HG02870 (cell line): ENCODE data around the gene PHKB.
"Not testable (repeated sequence)": the region's sequence is repeated elsewhere in the genome, so short reads cannot be mapped to it uniquely, and the experiment has no call there.

Source experiments
- ATAC-seq: cut with Tn5 transposase; IDR thresholded peaks from one replicate; pipeline ENCODE4 v1.9.1; 2021; ENCODE audit warnings: mild to moderate bottlenecking, moderate library complexity; ENCODE audit not compliant: unreplicated experiment

PHKB gene

DNA sequence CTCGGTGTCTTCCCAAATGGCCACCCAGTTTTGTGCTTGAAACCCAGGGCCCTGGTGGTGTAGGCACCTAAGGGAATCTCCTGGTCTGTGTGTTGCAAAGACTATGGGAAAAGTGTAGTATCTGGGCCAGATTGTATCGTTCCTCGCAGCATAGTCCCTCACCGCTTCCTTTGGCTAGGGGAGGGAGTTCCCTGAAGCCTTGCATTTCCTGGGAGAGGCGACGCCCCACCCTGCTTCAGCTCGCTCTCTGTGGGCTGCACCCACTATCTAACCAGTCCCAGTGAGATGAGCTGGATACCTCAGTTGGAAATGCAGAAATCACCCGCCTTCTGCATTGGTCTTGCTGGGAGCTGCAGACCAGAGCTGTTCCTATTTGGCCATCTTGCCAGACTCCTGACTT, 93.5 kb downstream of the PHKB start:
- not testable (repeated sequence) for ATAC-seq

DNA sequence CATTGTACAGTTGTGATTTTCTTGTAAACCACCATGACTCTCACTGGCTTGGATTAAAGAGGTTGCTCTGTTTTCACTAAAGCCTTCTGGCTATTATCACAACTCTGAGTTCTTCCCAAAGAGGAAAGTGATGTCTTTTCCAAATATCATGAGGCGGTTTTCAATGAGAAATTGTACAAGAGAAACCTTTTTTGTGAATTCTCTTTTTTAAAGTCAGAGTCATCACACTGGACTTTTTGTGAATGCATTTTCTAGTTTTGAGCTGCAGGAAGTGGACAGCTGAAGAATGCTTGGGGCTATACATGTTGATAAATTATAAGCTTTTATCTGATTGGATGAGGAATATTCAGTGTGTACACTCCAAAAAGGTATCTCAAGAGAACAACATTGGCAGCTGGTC, 100.2 kb downstream of the PHKB start:
- no peak for ATAC-seq

DNA sequence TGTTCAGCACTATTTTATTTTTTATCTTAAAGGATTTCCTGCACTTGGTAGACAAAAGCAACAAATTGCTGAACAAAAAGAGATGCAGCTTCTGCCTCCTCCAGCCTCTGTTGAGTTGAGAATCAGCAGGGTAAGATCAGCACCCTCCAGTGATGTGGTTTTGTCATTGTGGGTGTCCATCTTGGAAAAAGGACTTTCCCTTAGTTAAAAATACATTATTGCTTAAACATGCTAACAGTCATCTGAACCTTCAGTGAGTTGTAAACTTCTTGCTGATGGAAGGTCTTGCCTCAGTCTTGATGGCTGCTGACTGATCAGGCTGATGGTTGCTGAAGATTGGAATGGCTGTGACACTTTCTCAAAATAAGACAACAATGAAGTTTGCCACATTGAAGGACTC, 101.2 kb downstream of the PHKB start:
- ATAC-seq: no peak

- ATAC-seq: no peak
Observed at GRCh38 chr16:47565454-47565853, 104.3 kb downstream of the PHKB start.

DNA sequence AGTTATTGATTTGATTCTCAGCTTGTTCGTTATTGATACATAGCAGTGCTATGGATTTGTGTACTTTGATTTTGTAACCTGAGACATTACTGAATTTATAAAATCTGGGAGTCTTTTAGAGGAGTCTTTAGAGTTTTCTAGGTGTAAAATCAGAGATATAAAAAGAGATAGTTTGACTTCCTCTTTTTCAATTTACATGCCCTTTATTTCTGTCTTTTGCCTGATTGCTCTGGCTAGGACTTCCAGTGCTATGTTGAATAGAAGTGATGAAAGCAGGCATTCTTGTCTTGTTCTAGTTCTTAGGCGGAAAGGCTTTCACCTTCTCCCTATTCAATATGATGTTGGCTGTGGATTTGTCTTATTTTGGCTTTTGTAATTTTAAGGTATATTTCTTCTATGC, 106.2 kb downstream of the PHKB start:
- no peak for ATAC-seq

DNA sequence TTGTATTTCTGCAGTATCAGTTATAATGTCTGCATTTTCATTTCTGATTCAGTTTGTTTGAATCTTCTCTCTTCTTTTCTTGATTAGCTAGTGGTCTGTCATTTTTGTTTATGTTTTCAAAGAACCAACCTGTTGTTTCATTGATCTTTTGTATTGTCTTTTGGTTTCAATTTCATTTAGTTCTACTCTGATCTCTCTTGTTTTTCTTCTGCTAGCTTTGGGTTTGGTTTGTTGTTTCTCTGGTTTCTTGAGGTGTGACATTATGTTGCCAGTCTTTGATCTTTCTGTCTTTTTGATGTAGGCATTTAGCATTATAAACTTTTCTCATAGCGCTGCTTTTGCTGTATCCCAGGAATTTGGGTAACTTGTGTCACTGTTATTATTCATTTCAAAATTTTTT, 107.2 kb downstream of the PHKB start:
- ATAC-seq: no peak

GRCh38 chr16:47571049-47571448, 109.9 kb downstream of the PHKB start:
- ATAC-seq: no peak

DNA sequence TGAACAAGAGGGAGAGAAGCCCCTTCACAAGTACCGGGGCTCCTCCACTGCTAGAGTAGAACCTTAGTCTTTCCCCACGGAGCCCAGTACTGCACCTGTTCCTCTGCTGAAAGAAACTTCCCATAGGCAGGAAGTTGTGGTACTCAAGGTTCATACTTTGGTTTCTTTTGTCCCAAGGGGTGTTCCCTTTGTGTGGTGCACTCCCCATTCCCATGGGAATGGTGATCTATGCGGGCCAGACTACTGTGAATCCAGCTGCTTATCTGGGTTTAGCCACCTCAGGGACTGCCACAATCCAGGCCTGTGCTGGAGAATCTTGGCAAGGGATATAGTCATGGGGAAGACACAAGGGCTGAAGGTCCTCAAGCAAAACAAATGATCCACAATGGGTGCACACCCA, 110.6 kb downstream of the PHKB start:
- ATAC-seq: no peak

DNA sequence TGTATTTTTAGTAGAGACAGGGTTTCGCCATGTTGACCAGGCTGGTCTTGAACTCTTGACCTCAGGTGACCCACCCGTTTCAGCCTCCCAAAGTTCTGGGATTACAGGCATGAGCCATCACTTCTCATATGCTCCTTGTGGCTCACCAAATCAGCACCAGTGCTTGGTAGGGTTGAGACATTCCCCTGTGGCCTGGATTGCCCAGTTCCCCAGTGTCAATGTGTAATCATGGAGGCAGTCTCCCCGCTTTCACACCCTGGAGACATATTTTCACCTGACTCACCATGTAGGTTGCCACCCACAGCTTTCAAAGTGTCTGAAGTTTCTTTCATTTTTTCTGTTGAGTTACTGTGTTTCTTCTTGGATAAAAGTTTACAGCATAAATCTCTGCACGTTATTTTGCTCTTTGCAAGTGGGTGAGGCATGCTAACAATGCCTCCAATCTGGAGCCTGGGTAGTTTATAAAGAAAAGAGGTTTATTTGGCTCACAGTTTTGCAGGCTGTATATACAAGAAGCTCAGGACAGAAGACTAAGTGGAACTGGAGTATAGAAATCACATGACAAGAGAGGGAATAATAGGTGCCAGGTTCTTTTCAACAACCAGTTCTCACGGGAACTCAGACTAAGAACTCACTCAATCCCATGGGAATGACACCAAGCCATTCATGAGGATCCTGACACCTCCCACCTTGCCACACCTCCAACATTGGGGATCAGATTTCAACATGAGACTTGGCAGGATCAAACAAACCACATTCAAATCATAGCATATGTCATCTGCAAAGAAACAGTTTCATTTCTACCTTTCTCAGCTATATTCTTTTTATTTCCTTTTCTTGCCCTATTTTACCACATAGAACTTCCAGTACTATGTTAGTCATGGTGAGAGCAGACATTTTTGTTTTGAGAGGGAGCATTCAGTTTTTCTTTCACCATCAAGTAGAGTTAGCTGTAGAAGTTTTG, 113.2 kb downstream of the PHKB start:
- ATAC-seq: no peak

- ATAC-seq: no peak
Observed at GRCh38 chr16:47577029-47577428, 115.9 kb downstream of the PHKB start.

DNA sequence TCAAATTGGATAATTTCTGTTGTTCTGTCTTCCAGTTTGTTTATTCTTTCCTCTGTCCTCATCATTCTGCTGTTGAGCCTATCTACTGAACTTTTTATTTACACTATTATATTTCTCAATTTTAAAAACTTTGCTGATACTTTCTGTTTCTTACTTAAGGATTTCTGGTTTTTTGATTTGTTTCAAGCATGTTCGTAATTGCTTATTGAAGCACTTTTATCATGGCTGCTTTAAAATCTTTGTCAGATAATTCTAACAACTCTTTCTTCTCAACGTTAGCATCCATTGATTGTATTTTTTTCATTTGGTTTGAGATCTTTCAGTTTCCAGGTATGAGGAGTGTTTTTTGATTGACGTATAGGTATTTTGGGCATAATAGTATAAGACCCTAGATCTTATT, 116.9 kb downstream of the PHKB start:
- no peak for ATAC-seq

DNA sequence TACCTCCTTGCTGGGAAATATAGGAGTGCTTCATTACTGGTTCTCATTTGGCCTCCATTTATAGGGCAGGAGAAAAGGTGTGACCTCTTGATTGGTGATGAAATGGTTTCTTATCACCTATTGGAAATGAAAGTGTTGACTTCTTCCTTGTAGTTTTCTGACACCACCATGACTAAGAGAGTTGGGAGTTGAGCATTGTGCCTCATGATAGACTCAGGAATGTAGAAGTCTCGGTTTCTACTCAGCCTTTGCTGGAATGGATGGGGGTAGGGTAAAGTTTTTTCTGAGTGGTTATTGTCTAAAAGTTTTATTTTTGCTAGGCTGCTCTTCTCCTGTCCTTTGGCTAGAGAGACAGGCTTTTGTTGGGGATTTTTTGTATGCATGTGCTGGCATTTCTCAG, 117.4 kb downstream of the PHKB start:
- no peak for ATAC-seq

GRCh38 chr16:47581114-47581513, 120.0 kb downstream of the PHKB start:
- ATAC-seq: no peak

GRCh38 chr16:47584464-47585225, 123.5 kb downstream of the PHKB start:
- no peak for ATAC-seq

- ATAC-seq: no peak
Observed at GRCh38 chr16:47586121-47586520, 125.0 kb downstream of the PHKB start.

DNA sequence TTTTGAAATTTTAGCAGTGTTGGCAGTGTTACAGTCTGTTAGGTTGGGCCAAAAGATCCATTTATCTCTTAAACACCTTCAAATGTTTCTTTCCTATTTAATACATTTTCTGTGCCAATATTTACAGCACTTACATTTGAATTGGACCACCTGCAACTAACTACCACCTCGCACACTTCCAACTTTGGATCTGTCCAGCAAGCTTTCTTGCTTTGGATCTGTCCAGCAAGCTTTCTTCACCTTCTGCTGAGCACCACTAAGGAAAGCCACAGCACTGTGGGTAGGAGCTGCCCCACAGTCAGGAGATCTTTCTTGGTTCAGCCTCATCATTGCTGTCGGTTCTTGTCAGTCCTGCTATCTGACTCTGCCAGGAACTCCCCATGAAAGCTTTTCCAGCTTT, 129.3 kb downstream of the PHKB start:
- ATAC-seq: no peak

GRCh38 chr16:47592232-47592631, 131.1 kb downstream of the PHKB start:
- no peak for ATAC-seq

- ATAC-seq: peak; percentile 82
Observed at GRCh38 chr16:47599512-47599911, 138.4 kb downstream of the PHKB start.

DNA sequence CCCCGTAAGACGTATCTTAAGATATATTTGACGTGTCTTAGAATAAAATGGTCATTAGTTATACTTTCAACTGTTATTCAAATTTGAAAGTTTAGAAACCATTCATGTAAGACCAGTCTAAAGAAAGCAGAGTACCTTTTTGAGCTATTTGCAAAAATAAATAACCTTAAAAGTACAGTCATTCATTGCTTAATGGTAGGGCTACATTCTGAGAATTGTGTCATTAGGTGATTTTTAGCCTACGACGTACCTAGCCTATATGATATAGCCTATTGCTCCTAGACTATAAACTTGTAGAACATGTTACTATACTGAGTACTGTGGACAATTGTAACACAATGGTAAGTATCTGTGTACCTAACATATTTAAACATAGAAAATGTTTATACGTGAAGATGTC, 139.2 kb downstream of the PHKB start:
- ATAC-seq: no peak

DNA sequence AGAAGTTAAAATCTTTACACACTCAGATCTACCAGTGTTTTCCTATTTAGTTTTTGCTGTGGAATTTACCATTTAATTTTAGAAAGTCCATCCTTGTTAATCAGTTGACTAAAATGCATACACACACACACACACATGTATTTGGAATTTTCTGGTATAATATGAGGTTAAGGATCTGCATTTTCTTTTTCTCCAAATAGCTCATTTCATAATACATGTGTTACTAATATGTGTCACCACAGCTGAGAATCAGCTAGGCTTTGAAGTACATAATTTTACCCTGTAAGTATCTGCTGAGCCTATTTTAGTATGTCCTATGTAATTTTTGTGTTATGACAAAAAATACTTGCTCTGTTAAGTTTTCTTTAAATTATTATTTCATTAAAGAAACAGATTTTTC, 143.2 kb downstream of the PHKB start:
- ATAC-seq: no peak

- no peak for ATAC-seq
Observed at GRCh38 chr16:47611042-47611441, 149.9 kb downstream of the PHKB start.

GRCh38 chr16:47611848-47612493, 150.8 kb downstream of the PHKB start:
- no peak for ATAC-seq
